ENCODE measurements around the gene SEC24A.

GRCh38 chr5:134647750-134648424, 698 bp upstream of the SEC24A start:
- TF ChIP-seq CTCF (IDR thresholded peaks at IDR 0.05) (no peak), EP300 (IDR thresholded peaks at IDR 0.05) (no peak), POLR2A (IDR thresholded peaks at IDR 0.05) (no peak)
